NT2/D1 (cell line): ENCODE measurements around the gene RGS12.

Experiments used
- YY1 ChIP-seq: IDR thresholded peaks from 2 replicates; pipeline ENCODE4 v1.6.1; 2011; ENCODE audit not compliant: insufficient read length, insufficient read depth
- ZNF274 ChIP-seq: IDR thresholded peaks from 2 replicates; pipeline ENCODE4 v1.6.1; 2011; ENCODE audit warnings: mild to moderate bottlenecking, low read depth, low read length

DNA sequence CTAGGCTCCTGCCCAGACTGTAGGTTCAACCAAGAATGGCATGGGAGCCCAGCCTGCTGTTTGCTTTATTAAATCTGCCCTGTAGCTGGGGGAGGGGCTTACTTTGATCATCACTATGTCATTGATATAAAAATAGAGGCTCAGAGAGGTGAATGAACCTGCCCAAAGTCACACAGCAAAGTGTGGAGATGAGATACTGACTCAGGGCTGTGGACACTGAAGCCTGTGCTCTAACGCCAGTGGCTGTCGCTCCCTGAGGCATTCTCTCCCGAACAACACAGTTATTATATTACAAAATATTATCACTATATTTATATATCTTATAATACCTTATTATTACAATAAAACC lies 40.4 kb upstream of the RGS12 start:
- TF ChIP-seq YY1 (no peak), ZNF274 (no peak)
